Measurements from ENCODE around the gene PDLIM5.

The PDLIM5 gene

DNA sequence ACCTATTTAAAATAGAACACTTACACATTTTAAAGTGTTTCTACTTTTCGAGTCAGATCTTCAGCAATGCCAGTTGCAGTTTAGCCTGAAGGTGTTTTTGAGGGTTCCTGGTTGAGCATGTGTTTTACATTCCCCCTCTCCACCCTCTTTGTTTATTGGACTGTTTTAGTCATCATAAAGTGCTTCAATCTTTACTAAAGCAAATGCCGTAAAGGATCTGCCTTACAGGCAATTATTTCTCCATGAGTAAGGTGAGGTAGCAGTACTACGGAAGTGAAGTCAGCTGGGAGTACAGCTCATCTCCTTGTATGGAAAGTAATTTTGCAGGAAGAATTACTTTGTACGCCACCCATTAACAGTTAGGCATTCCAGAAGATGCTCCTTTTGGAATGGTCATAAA is 36.9 kb downstream of the PDLIM5 start:
- CTCF ChIA-PET, result no interaction called here
- TF ChIP-seq BHLHE40 (IDR thresholded peaks at IDR 0.05; ENCODE audit: borderline replicate concordance) (no peak), NFRKB (IDR thresholded peaks at IDR 0.05) (no peak), ELF4 (IDR thresholded peaks at IDR 0.05) (no peak), HDGF (IDR thresholded peaks at IDR 0.05; ENCODE audit: borderline replicate concordance) (no peak), LEF1 (IDR thresholded peaks at IDR 0.05; ENCODE audit: borderline replicate concordance) (no peak), ARNT (IDR thresholded peaks at IDR 0.05) (no peak), SP1 (IDR thresholded peaks at IDR 0.05) (no peak), CTBP1 (IDR thresholded peaks at IDR 0.05; ENCODE audit: borderline replicate concordance) (no peak), FOXM1 (IDR thresholded peaks at IDR 0.05; ENCODE audit: borderline replicate concordance) (no peak), TARDBP (IDR thresholded peaks at IDR 0.05) (no peak), FOXK2 (IDR thresholded peaks at IDR 0.05) (no peak), ZNF384 (IDR thresholded peaks at IDR 0.05) (no peak), SUZ12 (IDR thresholded peaks at IDR 0.05) (no peak)
- TF ChIP-seq, protein P1, sequence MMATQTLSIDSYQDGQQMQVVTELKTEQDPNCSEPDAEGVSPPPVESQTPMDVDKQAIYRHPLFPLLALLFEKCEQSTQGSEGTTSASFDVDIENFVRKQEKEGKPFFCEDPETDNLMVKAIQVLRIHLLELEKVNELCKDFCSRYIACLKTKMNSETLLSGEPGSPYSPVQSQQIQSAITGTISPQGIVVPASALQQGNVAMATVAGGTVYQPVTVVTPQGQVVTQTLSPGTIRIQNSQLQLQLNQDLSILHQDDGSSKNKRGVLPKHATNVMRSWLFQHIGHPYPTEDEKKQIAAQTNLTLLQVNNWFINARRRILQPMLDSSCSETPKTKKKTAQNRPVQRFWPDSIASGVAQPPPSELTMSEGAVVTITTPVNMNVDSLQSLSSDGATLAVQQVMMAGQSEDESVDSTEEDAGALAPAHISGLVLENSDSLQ (IDR thresholded peaks at IDR 0.05), result no peak
- DNase-seq (ENCODE audit: extremely low spot score), result no peak
- POLR2A ChIA-PET, result no interaction called here

DNA sequence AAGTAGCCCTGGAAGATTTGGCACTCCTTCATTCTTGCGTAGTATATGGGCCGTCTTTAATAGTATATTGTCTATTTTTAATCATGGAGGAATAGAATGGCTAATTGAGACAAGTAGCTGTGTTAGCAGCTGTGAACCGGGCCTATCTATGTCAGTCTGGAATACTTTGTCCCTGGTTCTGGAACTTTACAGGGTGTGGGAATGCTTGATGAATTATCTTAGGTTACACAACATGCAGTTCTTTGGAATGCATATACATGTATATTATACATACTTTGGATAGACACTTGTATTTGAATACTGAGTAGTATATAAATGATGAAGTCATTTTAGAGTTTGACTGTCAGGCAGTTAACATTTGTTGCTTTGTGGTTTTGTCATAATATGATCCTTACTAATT is 37.4 kb downstream of the PDLIM5 start:
- no peak for DNase-seq (ENCODE audit: extremely low spot score)
- POLR2A ChIA-PET, result no interaction called here
- TF ChIP-seq L3MBTL2 (conservative IDR thresholded peaks at IDR 0.05) (no peak), TARDBP (IDR thresholded peaks at IDR 0.05) (no peak), FOXK2 (IDR thresholded peaks at IDR 0.05) (no peak), FOXM1 (IDR thresholded peaks at IDR 0.05; ENCODE audit: borderline replicate concordance) (no peak), LEF1 (IDR thresholded peaks at IDR 0.05; ENCODE audit: borderline replicate concordance) (no peak)
- TF ChIP-seq, protein P1 (IDR thresholded peaks at IDR 0.05), result no peak
- CTCF ChIA-PET, result no interaction called here

DNA sequence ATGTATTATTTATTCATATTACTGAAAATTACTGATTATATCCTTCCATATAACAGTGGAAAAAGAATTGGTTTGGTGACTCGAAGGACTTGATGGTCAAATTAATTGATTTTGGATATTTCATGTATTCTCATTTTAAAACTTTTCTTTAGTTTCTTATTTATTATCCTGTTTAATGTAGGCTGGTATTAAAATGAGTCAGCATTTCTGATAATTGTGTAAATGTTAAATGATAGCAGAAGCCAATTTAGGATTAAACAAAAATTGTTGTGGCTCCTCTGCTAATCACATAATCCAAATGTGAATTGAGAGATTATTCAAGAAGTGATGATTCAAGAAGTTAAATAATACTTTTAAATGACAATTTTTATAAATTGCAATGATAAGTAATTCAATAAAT is 38.7 kb downstream of the PDLIM5 start:
- ChIA-PET CTCF (no interaction called here), POLR2A (no interaction called here)
- no peak for TF ChIP-seq FOXK2 (IDR thresholded peaks at IDR 0.05)
- no peak for TF ChIP-seq FOXM1 (IDR thresholded peaks at IDR 0.05; ENCODE audit: borderline replicate concordance)
- no peak for TF ChIP-seq HDGF (IDR thresholded peaks at IDR 0.05; ENCODE audit: borderline replicate concordance)
- no peak for DNase-seq (ENCODE audit: extremely low spot score)

DNA sequence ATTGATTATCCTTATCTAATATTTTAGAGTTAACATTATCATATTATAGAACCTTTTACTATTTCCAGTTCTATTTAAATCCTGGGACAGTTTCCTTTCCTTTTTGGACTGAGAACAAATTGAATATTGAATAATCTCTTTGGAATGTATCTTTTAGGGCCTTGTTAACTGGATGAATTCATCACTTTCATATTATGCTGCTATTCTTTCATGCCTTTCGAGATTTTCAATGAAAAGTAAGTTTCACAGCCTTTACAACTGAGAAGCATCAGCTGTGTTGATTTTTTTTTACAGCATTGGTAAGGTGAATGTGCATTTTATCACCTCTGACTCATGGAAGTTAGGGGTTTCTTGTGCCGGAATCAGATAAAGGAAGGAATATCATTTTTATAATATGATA is 39.6 kb downstream of the PDLIM5 start:
- CTCF ChIA-PET, result no interaction called here
- POLR2A ChIA-PET, result no interaction called here
- DNase-seq (ENCODE audit: extremely low spot score), result no peak
- TF ChIP-seq ZNF384 (IDR thresholded peaks at IDR 0.05) (no peak), L3MBTL2 (conservative IDR thresholded peaks at IDR 0.05) (no peak), CTBP1 (IDR thresholded peaks at IDR 0.05; ENCODE audit: borderline replicate concordance) (no peak), ARNT (IDR thresholded peaks at IDR 0.05) (no peak), FOXK2 (IDR thresholded peaks at IDR 0.05) (no peak), SP1 (IDR thresholded peaks at IDR 0.05) (no peak), ELF4 (IDR thresholded peaks at IDR 0.05) (no peak), FOXA1 (IDR thresholded peaks at IDR 0.05) (no peak), TARDBP (IDR thresholded peaks at IDR 0.05) (no peak)

DNA sequence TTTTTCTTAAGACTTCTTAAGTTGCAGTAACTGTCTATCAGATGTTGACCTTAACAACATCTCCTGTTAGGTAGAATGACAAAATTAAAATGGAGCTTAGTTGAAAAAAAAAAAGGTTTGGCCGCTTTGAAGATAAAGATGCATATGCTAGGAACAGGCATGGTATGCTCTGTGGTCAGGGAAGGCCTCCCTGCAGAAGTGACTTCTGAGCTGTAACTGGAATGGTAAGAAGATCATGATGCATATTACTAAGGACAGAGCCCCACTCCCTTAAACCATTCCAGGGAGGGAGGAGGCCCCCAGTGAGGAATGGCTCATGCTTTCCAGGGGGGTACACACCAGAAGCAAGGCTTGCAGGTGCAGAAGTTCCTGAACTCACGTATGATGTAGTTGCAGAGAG is 43.7 kb downstream of the PDLIM5 start:
- TF ChIP-seq ELF4 (IDR thresholded peaks at IDR 0.05) (no peak), LEF1 (IDR thresholded peaks at IDR 0.05; ENCODE audit: borderline replicate concordance) (no peak), TARDBP (IDR thresholded peaks at IDR 0.05) (no peak), CTBP1 (IDR thresholded peaks at IDR 0.05; ENCODE audit: borderline replicate concordance) (no peak), ARNT (IDR thresholded peaks at IDR 0.05) (no peak), SUZ12 (IDR thresholded peaks at IDR 0.05) (no peak), HDGF (IDR thresholded peaks at IDR 0.05; ENCODE audit: borderline replicate concordance) (no peak), L3MBTL2 (conservative IDR thresholded peaks at IDR 0.05) (no peak), ZNF384 (IDR thresholded peaks at IDR 0.05) (no peak)
- TF ChIP-seq, protein P1 (IDR thresholded peaks at IDR 0.05), result no peak
- POLR2A ChIA-PET, result no interaction called here
- CTCF ChIA-PET, result no interaction called here
- no peak for DNase-seq (ENCODE audit: extremely low spot score)

DNA sequence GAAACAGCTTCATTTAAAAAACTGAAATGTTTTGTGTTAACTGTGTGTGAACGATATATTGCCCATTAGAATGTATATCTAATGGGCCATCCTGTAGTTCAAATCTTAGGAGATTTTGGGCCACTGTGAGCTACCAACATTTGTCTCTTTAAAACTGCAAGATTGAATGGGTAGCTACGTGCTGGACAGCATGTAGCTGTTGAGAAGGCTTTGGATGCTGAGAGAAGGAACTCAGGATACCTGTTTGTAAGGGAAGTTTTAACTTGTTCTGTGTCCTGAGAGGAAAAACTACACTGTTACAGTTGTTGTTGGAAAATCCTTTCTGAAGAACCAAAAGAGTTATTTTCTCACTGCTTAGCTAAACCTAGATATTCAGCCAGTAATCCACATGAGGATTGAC is 45.9 kb downstream of the PDLIM5 start:
- TF ChIP-seq FOXK2 (IDR thresholded peaks at IDR 0.05) (no peak), TARDBP (IDR thresholded peaks at IDR 0.05) (no peak)
- ChIA-PET POLR2A (no interaction called here), CTCF (interaction anchor here (1.1 kb wide), 1 partner anchor 91 kb away, joined by 4 read pairs; no protein-coding TSS in a partner anchor)
- DNase-seq (ENCODE audit: extremely low spot score), result no peak

DNA sequence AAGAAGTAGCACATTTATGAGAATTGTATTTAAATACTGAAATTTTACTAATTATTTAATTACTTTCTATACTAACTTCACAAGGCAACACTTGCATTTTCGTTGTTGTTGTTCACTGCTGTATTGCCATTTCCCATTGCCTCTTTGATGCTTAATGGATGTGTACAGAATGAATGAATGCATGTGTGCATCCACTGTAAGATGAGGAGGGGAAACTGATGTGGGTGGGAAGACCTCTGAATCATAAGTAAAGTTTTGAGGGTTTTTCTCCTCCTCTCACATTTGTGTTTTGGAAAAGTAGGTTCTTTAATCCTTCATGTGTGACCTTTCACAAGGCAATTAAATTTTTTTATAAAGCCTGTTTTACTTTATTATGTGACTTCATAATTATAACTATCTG is 46.8 kb downstream of the PDLIM5 start:
- no peak for DNase-seq (ENCODE audit: extremely low spot score)
- CTCF ChIA-PET, result no interaction called here
- POLR2A ChIA-PET, result no interaction called here
- TF ChIP-seq LEF1 (IDR thresholded peaks at IDR 0.05; ENCODE audit: borderline replicate concordance) (no peak), HDGF (IDR thresholded peaks at IDR 0.05; ENCODE audit: borderline replicate concordance) (no peak), TARDBP (IDR thresholded peaks at IDR 0.05) (no peak), SP1 (IDR thresholded peaks at IDR 0.05) (no peak), ZNF384 (IDR thresholded peaks at IDR 0.05) (no peak), CTBP1 (IDR thresholded peaks at IDR 0.05; ENCODE audit: borderline replicate concordance) (no peak), FOXM1 (IDR thresholded peaks at IDR 0.05; ENCODE audit: borderline replicate concordance) (no peak), FOXA1 (IDR thresholded peaks at IDR 0.05) (no peak), FOXK2 (IDR thresholded peaks at IDR 0.05) (no peak)
